ENCODE data around the gene ZNF385D.

- TF ChIP-seq POLR2AphosphoS5 (IDR thresholded peaks at IDR 0.05; ENCODE audit: insufficient read depth in 1 of 2, low read depth in 1 of 2): no peak
- no peak for TF ChIP-seq CTCF (IDR thresholded peaks at IDR 0.05)
Observed at GRCh38 chr3:21647961-21648360, 103.0 kb downstream of the ZNF385D start.
